H1 (cell line): ENCODE measurements around the gene ARMC3. TPM values are rescaled to one million over a fixed set of nuclear protein-coding genes. Genes with fewer than 3 reads are reported as not detected.

Experiments
- CTCF ChIA-PET: fragments of 300-600 bp; sonication (Branson Sonifier 250); formaldehyde crosslinking; loops from one replicate; lab custom pipeline; 2021; ENCODE audit not compliant: partially characterized antibody; lab: Charles Lee
- POLR2A ChIA-PET: fragments of 300-600 bp; sonication (Branson Sonifier 250); formaldehyde crosslinking; loops from one replicate; lab custom pipeline; 2021; ENCODE audit warnings: inconsistent platforms; ENCODE audit not compliant: partially characterized antibody; lab: Charles Lee
- DNase-seq, 2 experiments: peaks; one replicate each; pipeline versions ENCODE4 v3.0.0 to v3.0.0-alpha.2; 2010 to 2022; ENCODE audit warnings: low spot score in 2 of 2, low read depth in 1 of 2, mixed read lengths in 1 of 2
- FAIRE-seq: peaks from 2 replicates; lab custom pipeline; 2011; peaks lifted over from hg19 to GRCh38; lab: Jason Lieb, UNC
- H2AFZ ChIP-seq: 2 replicates; pipeline ENCODE4 v1.8.1; 2012; ENCODE audit warnings: low read length, inconsistent platforms
- H2AK5ac ChIP-seq: 2 replicates; pipeline ENCODE4 v1.6.1; 2013; ENCODE audit warnings: low read depth, low read length
- H2BK120ac ChIP-seq: replicated peaks from 2 replicates; pipeline ENCODE3; 2013; ENCODE audit warnings: low read depth, low read length, inconsistent platforms
- H2BK12ac ChIP-seq: 2 replicates; pipeline ENCODE4 v1.6.1; 2013; ENCODE audit warnings: low read depth, low read length
- H2BK15ac ChIP-seq: 2 replicates; pipeline ENCODE4 v1.6.1; 2013; ENCODE audit warnings: low read length
- H2BK20ac ChIP-seq: 2 replicates; pipeline ENCODE4 v1.6.1; 2013; ENCODE audit warnings: low read length
- H2BK5ac ChIP-seq: 2 replicates; pipeline ENCODE4 v1.6.1; 2013; ENCODE audit warnings: low read depth, low read length
- H3K14ac ChIP-seq: 2 replicates; pipeline ENCODE4 v1.6.1; 2013; ENCODE audit warnings: inconsistent platforms; ENCODE audit not compliant: insufficient read length
- H3K18ac ChIP-seq: 2 replicates; pipeline ENCODE4 v1.6.1; 2013; ENCODE audit warnings: low read length; ENCODE audit errors: extremely low read depth
- H3K23ac ChIP-seq: 2 replicates; pipeline ENCODE4 v1.6.1; 2013; ENCODE audit warnings: inconsistent platforms; ENCODE audit not compliant: insufficient read length
- H3K23me2 ChIP-seq: 2 replicates; pipeline ENCODE4 v1.6.1; 2013; ENCODE audit warnings: low read depth, low read length
- H3K27ac ChIP-seq: 2 replicates; pipeline ENCODE4 v1.6.1; 2011; ENCODE audit warnings: low read depth, low read length, inconsistent platforms
- H3K27me3 ChIP-seq, 4 experiments: replicated peaks in 1 of 4; 1 replicate in 1 of 4; 2 replicates in 3 of 4; pipeline versions ENCODE4 v1.6.1 to v1.8.1; 2011 to 2013; ENCODE audit warnings: low read length in 3 of 4, mild to moderate bottlenecking in 3 of 4, inconsistent platforms in 2 of 4, mixed read lengths in 2 of 4, moderate library complexity in 1 of 4; ENCODE audit not compliant: control insufficient read depth in 3 of 4, insufficient read depth in 3 of 4; ENCODE audit errors: extremely low read depth in 1 of 4
- H3K36me3 ChIP-seq, 4 experiments: 2 replicates each; pipeline versions ENCODE4 v1.6.1 to v1.8.1; 2011 to 2013; ENCODE audit warnings: mild to moderate bottlenecking in 4 of 4, low read length in 3 of 4, moderate library complexity in 2 of 4, control low read depth in 1 of 4, inconsistent platforms in 1 of 4; ENCODE audit not compliant: insufficient read depth in 4 of 4, control insufficient read depth in 2 of 4
- H3K4ac ChIP-seq: replicated peaks from 2 replicates; pipeline ENCODE3; 2013; ENCODE audit warnings: low read length, low read depth, mixed read lengths, inconsistent platforms; ENCODE audit not compliant: insufficient read length
- H3K4me1 ChIP-seq, 4 experiments: replicated peaks in 1 of 4; 1 replicate in 1 of 4; 2 replicates in 3 of 4; pipeline versions ENCODE4 v1.6.1 to v1.8.1; 2011 to 2013; ENCODE audit warnings: low read length in 3 of 4, inconsistent platforms in 2 of 4, mixed read lengths in 1 of 4; ENCODE audit not compliant: insufficient read depth in 4 of 4, control insufficient read depth in 3 of 4
- H3K4me2 ChIP-seq, 2 experiments: 2 replicates each; pipeline versions ENCODE4 v1.6.1 to v1.8.1; 2011 to 2013; ENCODE audit warnings: low read depth in 2 of 2, low read length in 2 of 2, control low read depth in 1 of 2, inconsistent platforms in 1 of 2, mild to moderate bottlenecking in 1 of 2; ENCODE audit not compliant: insufficient read depth in 1 of 2
- H3K4me3 ChIP-seq, 4 experiments: fragments of 200-600, 300-600 bp in 1 of 4; sonication (generic), shearing (Covaris generic), sonication (Bioruptor Twin) in 1 of 4; 2 replicates each; pipeline versions ENCODE4 v1.5.1 to v1.8.1; 2011 to 2016; ENCODE audit warnings: low read length in 4 of 4, low read depth in 3 of 4, control low read depth in 2 of 4, inconsistent platforms in 2 of 4, mild to moderate bottlenecking in 2 of 4, mixed read lengths in 1 of 4, moderate library complexity in 1 of 4; ENCODE audit not compliant: insufficient read depth in 2 of 4; ENCODE audit errors: extremely low read depth in 1 of 4
- H3K56ac ChIP-seq: replicated peaks from 2 replicates; pipeline ENCODE3; 2013; ENCODE audit warnings: low read depth, mild to moderate bottlenecking, mixed read lengths, low read length, inconsistent platforms; ENCODE audit not compliant: insufficient read length
- H3K79me1 ChIP-seq: 2 replicates; pipeline ENCODE4 v1.6.1; 2013; ENCODE audit warnings: low read depth, low read length, control low read depth
- H3K79me2 ChIP-seq, 2 experiments: 2 replicates each; pipeline versions ENCODE4 v1.6.1 to v1.8.1; 2012 to 2013; ENCODE audit warnings: low read length in 2 of 2, mild to moderate bottlenecking in 2 of 2, inconsistent platforms in 1 of 2; ENCODE audit not compliant: insufficient read depth in 2 of 2, control insufficient read depth in 1 of 2
- H3K9ac ChIP-seq, 4 experiments: replicated peaks in 1 of 4; 1 replicate in 1 of 4; 2 replicates in 3 of 4; pipeline versions ENCODE4 v1.6.1 to v1.8.1; 2011 to 2013; ENCODE audit warnings: low read depth in 3 of 4, low read length in 3 of 4, control low read depth in 2 of 4, mild to moderate bottlenecking in 2 of 4, moderate library complexity in 2 of 4, inconsistent platforms in 1 of 4; ENCODE audit errors: extremely low read depth in 1 of 4
- H3K9me3 ChIP-seq, 2 experiments: 2 replicates each; pipeline versions ENCODE4 v1.6.1 to v1.8.1; 2012 to 2013; ENCODE audit warnings: mild to moderate bottlenecking in 2 of 2, moderate library complexity in 2 of 2, control low read depth in 1 of 2, inconsistent platforms in 1 of 2, low read depth in 1 of 2, low read length in 1 of 2, mixed read lengths in 1 of 2; ENCODE audit not compliant: insufficient read depth in 2 of 2
- H4K20me1 ChIP-seq, 2 experiments: replicated peaks in 1 of 2; 2 replicates each; pipeline versions ENCODE3 to v1.8.1; 2011 to 2013; ENCODE audit warnings: inconsistent platforms in 2 of 2, low read length in 2 of 2, mild to moderate bottlenecking in 1 of 2; ENCODE audit not compliant: insufficient read depth in 2 of 2, control insufficient read depth in 1 of 2
- H4K5ac ChIP-seq: 2 replicates; pipeline ENCODE4 v1.6.1; 2013; ENCODE audit warnings: low read length, low read depth, mixed read lengths, inconsistent platforms; ENCODE audit not compliant: insufficient read length
- H4K8ac ChIP-seq: 2 replicates; pipeline ENCODE4 v1.8.0; 2013; ENCODE audit warnings: mild to moderate bottlenecking, moderate library complexity, low read length, inconsistent platforms; ENCODE audit not compliant: insufficient read depth; ENCODE audit errors: extremely low read depth
- H4K91ac ChIP-seq: replicated peaks from 2 replicates; pipeline ENCODE3; 2013; ENCODE audit warnings: low read length, mixed read lengths, inconsistent platforms; ENCODE audit not compliant: insufficient read length
- CREB1 ChIP-seq: IDR thresholded peaks from 2 replicates; pipeline ENCODE4 v1.6.1; 2012; ENCODE audit warnings: inconsistent platforms
- POU5F1 ChIP-seq: IDR thresholded peaks from 2 replicates; pipeline ENCODE4 v1.6.1; 2011; ENCODE audit warnings: low read depth, mild to moderate bottlenecking, low read length, moderate library complexity
- SP2 ChIP-seq: IDR thresholded peaks from 2 replicates; pipeline ENCODE4 v1.6.1; 2012; ENCODE audit warnings: mild to moderate bottlenecking, low read length, inconsistent platforms
- SRF ChIP-seq: IDR thresholded peaks from 2 replicates; pipeline ENCODE4 v1.6.1; 2011; ENCODE audit warnings: mild to moderate bottlenecking, low read depth, low read length, moderate library complexity
- WGBS, 2 experiments: shearing (Covaris generic) in 1 of 2; methylation state at CpG; one replicate each; pipeline versions ENCODE4 v1.1.6 to v1.1.7; 2013 to 2015; ENCODE audit warnings: low lambda C conversion rate in 2 of 2, mixed read lengths in 2 of 2, inconsistent platforms in 1 of 2, low coverage in 1 of 2, missing lambda C conversion rate in 1 of 2; ENCODE audit not compliant: insufficient replicate concordance in 2 of 2, insufficient coverage in 1 of 2, insufficient read length in 1 of 2; ENCODE audit errors: extremely low coverage in 1 of 2, missing lambda C conversion rate in 1 of 2; 5-methylcytosine and 5-hydroxymethylcytosine counted together
- polyA plus RNA-seq, 7 experiments: library from polyadenylated mRNA; depleted of rRNA in 3 of 7; stranded (reverse) in 5 of 7; unstranded in 2 of 7; fragments of >200 nt in 5 of 7; fragments of 200-250 nt in 2 of 7; gene quantifications; 1 replicate in 5 of 7; 2 replicates in 1 of 7; 4 replicates in 1 of 7; pipeline versions ENCODE4 v1.2.1 to v1.2.3, GENCODE V29; 2011 to 2013; ENCODE audit warnings: missing spikeins in 2 of 7, mixed read lengths in 2 of 7
- total RNA-seq: library from RNA; stranded (reverse); fragmentation: NEBNext Ultra II Directional; extraction: Animal tissue kit (Norgen Biotek cat#: 25700); gene quantifications from 2 replicates; pipeline ENCODE4 v1.2.1, GENCODE V29; 2021

Gene ARMC3
- total and polyA plus RNA-seq, 2 of the 8 experiments (the other 6 are each of a cell fraction or from before 2014, with no cell fraction given): 0.15 TPM

DNA sequence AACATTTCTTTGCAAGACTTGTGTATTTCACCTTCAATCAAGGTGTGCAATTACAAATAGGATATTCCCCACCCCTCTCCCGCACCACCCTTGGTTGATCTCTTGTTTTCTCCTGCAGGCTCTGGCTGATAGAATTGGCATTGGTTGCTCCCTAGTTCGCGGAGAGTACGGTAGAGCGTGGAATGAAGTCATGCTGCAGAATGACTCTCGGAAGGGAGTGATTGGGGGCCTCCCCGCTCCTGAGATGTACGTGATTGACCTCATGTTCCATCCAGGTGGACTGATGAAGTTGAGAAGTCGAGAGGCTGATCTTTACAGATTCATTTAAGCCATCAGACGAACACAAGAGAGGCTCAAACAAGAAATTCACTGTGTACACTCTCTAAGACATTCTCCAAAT, 109.3 kb downstream of the ARMC3 start:
- H3K23ac ChIP-seq: no peak overlapping the region
- H3K9me3 ChIP-seq: no peaks in the 10 kb centered on the region
- ChIA-PET CTCF (interaction anchor here (0.5 to 3.8 kb wide), 8 partner anchors 9 to 462 kb away, joined by 3 to 11 read pairs (median 4); no protein-coding TSS in a partner anchor), POLR2A (interaction anchor here (1.0 kb wide), 1 partner anchor 18 kb away, joined by 3 read pairs; no protein-coding TSS in a partner anchor)
- H2BK120ac ChIP-seq: no peak overlapping the region
- H3K4me1 ChIP-seq: no peaks in the 10 kb centered on the region
- H3K14ac ChIP-seq: no peak overlapping the region
- no peak overlapping the region for H3K56ac ChIP-seq
- H2BK20ac ChIP-seq: no peak overlapping the region
- H2BK12ac ChIP-seq: no peak overlapping the region
- H4K5ac ChIP-seq: no peak overlapping the region
- H3K9ac ChIP-seq: no peak overlapping the region
- H3K36me3 ChIP-seq: no peaks in the 10 kb centered on the region
- H4K91ac ChIP-seq: no peak overlapping the region
- no peaks in the 10 kb centered on the region for H3K79me1 ChIP-seq
- no peaks in the 10 kb centered on the region for H3K79me2 ChIP-seq
- H3K4ac ChIP-seq: no peak overlapping the region
- H3K27ac ChIP-seq: no peak overlapping the region
- H2BK15ac ChIP-seq: no peak overlapping the region
- no peak for TF ChIP-seq POU5F1
- TF ChIP-seq CREB1: no peak
- no peak for TF ChIP-seq SRF
- no peak for TF ChIP-seq SP2
- DNase-seq (no peak), FAIRE-seq (no peak)
- H4K8ac ChIP-seq: no peak overlapping the region
- H2AFZ ChIP-seq: peak overlapping the region; percentile 86; the same call in 1 of the 2 replicates
- no peaks in the 10 kb centered on the region for H3K23me2 ChIP-seq
- 94% methylated on average over 10 of the region's 10 CpGs; no CpG with 5 or more reads in 1 of the 2 experiments for WGBS, 2 experiments
- no peaks in the 10 kb centered on the region for H4K20me1 ChIP-seq
- H2BK5ac ChIP-seq: no peak overlapping the region
- no peak overlapping the region for H2AK5ac ChIP-seq
- H3K4me3 ChIP-seq: no peak overlapping the region
- H3K27me3 ChIP-seq: no peaks in the 10 kb centered on the region
- no peak overlapping the region for H3K4me2 ChIP-seq
- no peak overlapping the region for H3K18ac ChIP-seq
